PFSK-1 (cell line): ENCODE results near the gene ACAT2.

ENCODE experiments used
- POLR2AphosphoS5 ChIP-seq: IDR thresholded peaks from 2 replicates; pipeline ENCODE4 v1.6.1; 2012; ENCODE audit warnings: low read depth, mild to moderate bottlenecking, control low read depth, low read length, moderate library complexity
- SIN3A ChIP-seq: IDR thresholded peaks from 2 replicates; pipeline ENCODE4 v1.6.1; 2012; ENCODE audit warnings: mild to moderate bottlenecking, low read length, moderate library complexity, borderline replicate concordance; ENCODE audit not compliant: insufficient read depth
- TAF1 ChIP-seq: IDR thresholded peaks from 2 replicates; pipeline ENCODE4 v1.6.1; 2012; ENCODE audit warnings: low read length, control low read depth, borderline replicate concordance; ENCODE audit not compliant: insufficient read depth

- TF ChIP-seq SIN3A (no peak), TAF1 (no peak), POLR2AphosphoS5 (no peak)
Measured at GRCh38 chr6:159739341-159739740, 22.5 kb upstream of the ACAT2 start.
